ENCODE data around the gene AP4M1.

DNA sequence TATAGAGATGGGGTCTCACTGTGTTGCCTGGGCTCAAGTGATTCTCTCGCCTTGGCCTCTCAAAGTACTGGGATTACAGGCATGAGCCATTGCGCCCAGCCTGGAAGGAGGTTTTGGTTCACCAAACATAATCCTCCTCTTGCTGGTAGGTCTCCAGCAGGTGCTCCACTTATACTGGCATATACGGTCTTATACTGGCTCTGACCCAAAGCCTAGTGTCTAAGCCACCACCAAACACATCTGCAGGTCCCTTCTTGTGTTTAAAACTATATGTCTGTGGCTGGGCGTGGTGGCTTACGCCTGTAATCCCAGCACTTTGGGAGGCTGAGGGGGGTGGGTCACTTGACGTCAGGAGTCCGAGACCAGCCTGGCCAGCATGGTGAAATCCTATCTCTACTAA lies 30.7 kb downstream of the AP4M1 start:
- TF ChIP-seq GATA2 (IDR thresholded peaks at IDR 0.05; ENCODE audit: low read depth, low read length): no peak
- TF ChIP-seq GATA3 (IDR thresholded peaks at IDR 0.05; ENCODE audit: low read depth, low read length): no peak
